Measurements from ENCODE around the gene APBB2.

APBB2 gene

GRCh38 chr4:41215969-41216293, 1.6 kb upstream of the APBB2 start:
- DNase-seq (ENCODE audit: low read depth), result no peak

GRCh38 chr4:41215155-41215554, 813 bp upstream of the APBB2 start:
- no peak for DNase-seq (ENCODE audit: low read depth)

GRCh38 chr4:41214825-41215146, 444 bp upstream of the APBB2 start:
- no peak for DNase-seq (ENCODE audit: low read depth)

DNA sequence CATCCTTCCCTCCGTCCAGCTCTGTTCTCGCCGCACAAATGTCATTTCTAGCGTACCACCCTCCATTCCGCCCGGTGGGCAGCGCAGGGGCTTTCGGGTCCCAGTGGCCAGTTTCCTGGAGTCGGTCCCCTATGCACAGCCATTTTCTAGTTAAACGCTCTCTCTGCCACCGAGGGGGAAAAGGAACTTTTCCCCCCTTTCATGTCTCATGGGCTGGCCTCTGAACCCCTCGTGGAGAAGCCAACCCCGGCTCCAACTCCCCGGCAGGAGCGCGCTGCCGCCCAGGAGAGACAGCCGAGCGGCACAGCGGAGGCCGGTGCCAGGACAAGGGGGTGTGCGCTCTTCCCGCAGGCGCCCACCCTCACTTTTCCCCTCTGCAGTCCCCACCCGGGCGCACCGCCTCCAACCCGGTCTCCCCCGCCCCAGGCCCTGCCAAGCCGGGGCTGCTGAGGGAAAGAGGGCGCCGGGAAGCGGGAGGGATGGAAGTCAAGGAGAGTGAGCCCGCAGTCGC, 662 bp downstream of the APBB2 start:
- DNase-seq (ENCODE audit: low read depth), result no peak

DNA sequence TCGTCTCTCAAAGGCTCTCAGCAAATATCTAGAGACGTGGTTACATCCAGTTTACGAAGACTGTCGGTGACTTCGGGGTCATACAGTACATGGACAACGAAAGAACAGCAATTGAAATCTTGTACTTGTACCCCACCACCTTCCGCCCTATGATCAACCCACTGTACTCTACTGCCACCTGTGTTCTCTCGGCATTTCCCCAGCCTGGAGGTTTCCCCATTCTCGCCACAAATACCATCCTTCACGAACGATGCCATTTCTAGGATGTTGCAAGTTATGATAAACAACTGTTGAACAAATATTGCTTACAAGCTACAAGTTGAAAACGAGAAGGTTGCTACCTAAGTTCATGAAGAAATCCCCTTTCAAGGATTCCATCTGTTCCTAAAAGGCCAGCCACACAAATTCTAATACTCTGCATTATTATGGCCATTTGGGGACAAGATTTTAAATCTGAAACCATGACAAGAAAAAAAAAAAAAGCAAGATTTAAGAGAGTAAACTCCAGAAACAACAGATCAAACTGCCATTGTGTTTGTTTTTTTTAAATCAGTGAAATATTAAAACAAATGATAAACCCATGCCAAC, 1.6 kb downstream of the APBB2 start:
- DNase-seq (ENCODE audit: low read depth), result no peak

DNA sequence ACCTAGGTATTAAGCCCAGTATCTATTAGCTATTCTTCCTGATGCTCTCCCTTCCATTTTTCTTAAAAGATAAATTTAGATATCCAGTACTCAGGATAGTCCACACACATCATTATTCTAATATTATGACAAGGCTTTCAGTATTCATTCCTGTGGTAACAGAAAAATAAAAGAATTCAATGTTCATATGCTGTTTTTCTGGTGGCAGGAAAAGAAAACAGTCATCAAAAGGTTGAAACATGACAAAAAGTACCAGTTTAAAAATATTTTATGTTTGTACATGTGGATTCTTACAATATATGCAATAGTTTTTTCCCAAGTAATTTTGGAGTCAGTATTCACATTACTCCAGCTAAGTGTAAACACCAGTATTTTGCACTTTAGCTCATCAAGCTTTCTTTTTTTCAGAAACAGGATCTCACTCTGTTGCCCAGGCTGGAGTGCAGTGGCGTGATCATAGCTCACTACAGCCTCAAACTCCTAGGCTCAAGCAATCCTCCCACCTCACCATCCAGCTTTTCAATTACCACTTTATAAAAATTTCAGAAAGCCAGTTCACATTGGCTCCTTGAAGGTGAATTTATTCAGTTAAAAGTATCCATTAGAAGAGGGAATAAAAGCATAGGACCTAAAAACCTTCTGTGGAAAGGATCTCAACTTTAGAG, 2.3 kb downstream of the APBB2 start:
- no peak for DNase-seq (ENCODE audit: low read depth)

DNA sequence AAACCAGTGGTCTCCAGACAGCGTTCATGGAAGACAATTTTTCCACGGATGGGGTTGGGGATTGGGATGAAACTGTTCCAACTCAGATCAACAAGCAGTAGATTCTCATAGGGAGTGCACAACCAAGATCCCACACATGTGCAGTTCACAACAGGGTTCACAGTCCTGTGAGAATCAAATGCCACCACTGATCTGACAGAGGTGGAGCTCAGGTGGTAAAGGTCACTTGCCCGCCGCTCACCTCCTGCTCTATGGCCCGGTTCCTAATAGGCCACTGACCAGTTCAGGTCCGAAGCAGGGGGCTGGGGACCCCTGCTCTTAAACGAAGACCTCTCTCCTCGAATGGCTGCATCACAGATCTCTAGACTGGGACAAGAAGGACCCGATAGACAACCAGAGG, 4.4 kb downstream of the APBB2 start:
- DNase-seq (ENCODE audit: low read depth), result no peak

- DNase-seq (ENCODE audit: low read depth), result no peak
These were observed 5.2 kb downstream of the APBB2 start for GRCh38 chr4:41209187-41209586.

GRCh38 chr4:41207291-41207831, 7.0 kb downstream of the APBB2 start:
- no peak for DNase-seq (ENCODE audit: low read depth)

- DNase-seq (ENCODE audit: low read depth), result no peak
These were observed 8.4 kb downstream of the APBB2 start for GRCh38 chr4:41205854-41206460.

DNA sequence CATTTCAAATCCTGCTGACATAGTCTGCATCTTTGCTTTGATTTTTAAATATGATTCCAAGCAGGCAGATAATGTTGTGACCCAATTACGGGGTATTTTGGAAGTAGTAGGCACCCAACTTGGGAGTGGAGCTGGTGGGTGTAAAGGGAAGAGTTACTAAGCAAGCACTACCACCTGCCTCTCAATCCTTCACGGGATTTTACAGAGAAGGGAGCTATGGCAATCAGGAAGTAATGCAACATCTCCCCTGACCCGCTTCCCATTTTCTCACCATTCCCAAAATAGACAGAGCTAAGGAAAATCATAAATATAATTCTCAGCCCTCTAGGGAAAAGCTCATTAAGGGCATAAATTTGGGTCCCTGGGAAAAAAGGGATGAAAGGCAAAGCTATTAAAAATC, 9.2 kb downstream of the APBB2 start:
- DNase-seq (ENCODE audit: low read depth), result no peak

GRCh38 chr4:41204400-41204978, 9.9 kb downstream of the APBB2 start:
- DNase-seq (ENCODE audit: low read depth), result no peak

- no peak for DNase-seq (ENCODE audit: low read depth)
These were observed 10.5 kb downstream of the APBB2 start for GRCh38 chr4:41203841-41204240.

DNA sequence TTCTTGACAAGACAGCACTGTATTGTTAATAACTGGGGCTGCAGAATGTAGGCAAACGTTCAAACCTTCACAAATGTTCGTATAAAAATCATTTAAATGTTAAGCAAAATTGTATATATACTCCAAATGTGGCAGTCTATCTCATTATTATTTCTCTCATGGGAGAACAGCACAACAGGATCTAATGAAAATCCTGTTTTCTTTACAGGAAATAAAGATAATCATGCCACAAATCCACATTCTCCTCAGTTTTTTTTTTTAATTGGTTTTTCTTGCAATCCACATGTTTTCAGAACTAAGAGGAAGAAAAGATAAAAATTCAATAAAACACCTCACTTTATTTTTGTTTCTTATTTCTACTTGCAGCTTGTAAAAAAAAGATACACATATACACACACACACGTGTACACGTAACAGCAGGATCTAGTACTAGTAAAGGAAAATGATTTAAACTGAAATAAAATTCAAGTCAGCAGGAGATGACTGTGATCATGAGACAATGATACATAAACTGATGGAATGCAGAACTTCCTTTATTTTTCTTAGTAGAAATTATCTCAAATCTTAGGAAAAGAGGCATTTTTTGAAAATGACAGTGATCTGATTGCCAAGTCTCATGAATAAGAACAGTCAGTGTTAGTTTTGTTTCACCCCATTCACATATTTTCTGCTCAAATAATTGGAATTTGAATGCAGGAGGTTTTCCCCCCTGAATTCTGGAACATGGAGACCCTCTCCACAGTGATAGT, 11.3 kb downstream of the APBB2 start:
- DNase-seq (ENCODE audit: low read depth), result no peak

GRCh38 chr4:41202356-41202755, 12.0 kb downstream of the APBB2 start:
- DNase-seq (ENCODE audit: low read depth), result no peak

DNA sequence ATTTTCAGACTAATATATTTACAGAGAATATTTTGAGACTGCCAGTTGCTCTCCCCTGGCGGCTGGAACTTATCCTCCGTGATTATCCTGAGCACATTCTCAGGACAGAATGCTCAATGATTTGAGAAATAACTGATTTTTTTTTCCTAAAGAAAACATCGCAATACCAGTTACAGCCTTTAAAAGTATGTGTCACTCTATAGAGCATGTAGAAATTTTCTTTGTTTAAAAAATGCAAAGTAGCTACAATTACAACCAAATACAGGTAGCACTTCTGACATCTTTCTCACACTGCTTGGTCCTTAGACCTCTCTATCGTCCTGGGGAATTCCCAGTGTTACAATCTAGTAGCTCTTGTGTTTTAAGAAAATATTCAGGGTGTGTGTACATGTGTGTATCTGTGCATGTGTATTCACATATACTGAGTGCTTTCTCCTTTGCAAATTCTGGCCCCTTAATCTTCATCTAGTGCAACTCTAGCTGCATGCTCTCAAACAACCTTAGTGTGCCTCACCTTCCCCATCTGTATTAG, 13.8 kb downstream of the APBB2 start:
- DNase-seq (ENCODE audit: low read depth), result no peak

- no peak for DNase-seq (ENCODE audit: low read depth)
These were observed 14.6 kb downstream of the APBB2 start for GRCh38 chr4:41199788-41200187.

- DNase-seq (ENCODE audit: low read depth), result no peak
These were observed 16.3 kb downstream of the APBB2 start for GRCh38 chr4:41197996-41198395.

DNA sequence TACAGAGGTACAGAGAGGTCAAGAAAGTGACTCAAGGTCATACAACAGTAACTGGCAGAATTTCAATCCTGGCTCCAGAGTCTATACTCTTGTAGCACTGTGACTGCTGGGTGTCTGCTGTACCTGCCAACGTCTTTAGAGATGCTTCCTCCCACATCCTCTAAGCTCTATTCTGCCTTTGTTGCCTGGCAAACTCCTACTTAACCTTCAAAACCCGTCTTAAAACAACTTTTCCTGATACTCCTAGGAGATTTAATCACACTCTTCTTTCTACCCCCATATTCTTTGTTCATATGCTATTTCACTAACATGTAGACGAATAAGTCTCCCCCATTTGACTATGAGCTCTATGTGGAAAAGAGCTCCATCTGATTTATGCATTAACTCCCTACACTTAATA, 16.8 kb downstream of the APBB2 start:
- no peak for DNase-seq (ENCODE audit: low read depth)

- no peak for DNase-seq (ENCODE audit: low read depth)
These were observed 17.6 kb downstream of the APBB2 start for GRCh38 chr4:41196633-41197332.

- DNase-seq (ENCODE audit: low read depth), result no peak
These were observed 22.2 kb downstream of the APBB2 start for GRCh38 chr4:41192136-41192535.

DNA sequence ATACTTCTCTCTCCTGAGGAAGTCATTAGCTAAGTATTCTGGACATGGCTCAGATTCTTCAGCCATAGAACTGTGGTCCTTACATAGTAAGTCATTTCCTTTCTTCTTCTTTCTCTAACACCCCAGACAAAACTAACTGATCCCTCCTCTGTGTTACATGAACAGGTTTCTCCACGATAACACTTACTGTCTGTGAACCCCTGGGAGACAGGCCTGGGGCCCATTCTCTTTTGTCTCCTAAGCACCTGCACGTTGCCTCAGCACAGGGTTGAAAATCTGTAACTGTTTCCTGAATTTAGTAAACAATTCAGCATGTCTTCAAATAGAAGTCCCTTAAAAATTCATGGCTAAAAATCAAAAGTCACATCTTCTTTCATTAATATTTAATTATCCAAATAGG, 24.7 kb downstream of the APBB2 start:
- DNase-seq (ENCODE audit: low read depth), result no peak

Measured in stimulated activated CD8-positive, alpha-beta memory T cell treated with anti-CD3 and anti-CD28 coated beads, Interleukin-12 subunit alpha, Interleukin-12 subunit beta, amount 100 ng/mL, for 4 hours (primary cell).